Trophoblast cell (in vitro differentiated cells and primary cell): Measurements from ENCODE around the gene PAK4.
A peak's percentile ranks its signal among the peaks of the same experiment; 100 is the strongest.

Source experiments
- DNase-seq, 2 donors: peaks; one replicate each; pipeline ENCODE4 v3.0.0-alpha.2; 2016
- H2AFZ ChIP-seq: 2 replicates; pipeline ENCODE4 v1.6.1; 2013; ENCODE audit warnings: low read length, moderate library complexity, mild to moderate bottlenecking; ENCODE audit not compliant: insufficient read depth, poor library complexity
- H2AK5ac ChIP-seq: 2 replicates; pipeline ENCODE4 v1.6.1; 2013; ENCODE audit warnings: mild to moderate bottlenecking, low read length
- H2BK120ac ChIP-seq: 2 replicates; pipeline ENCODE4 v1.6.1; 2013; ENCODE audit warnings: low read length, mild to moderate bottlenecking, moderate library complexity; ENCODE audit not compliant: insufficient read depth, poor library complexity
- H2BK12ac ChIP-seq: 2 replicates; pipeline ENCODE4 v1.6.1; 2013; ENCODE audit warnings: mild to moderate bottlenecking, low read length, moderate library complexity
- H2BK5ac ChIP-seq: 2 replicates; pipeline ENCODE4 v1.6.1; 2013; ENCODE audit warnings: low read length, low read depth, moderate library complexity, mild to moderate bottlenecking; ENCODE audit not compliant: poor library complexity
- H3K14ac ChIP-seq: 2 replicates; pipeline ENCODE4 v1.6.1; 2013; ENCODE audit warnings: mild to moderate bottlenecking, low read length
- H3K18ac ChIP-seq: 2 replicates; pipeline ENCODE4 v1.6.1; 2013; ENCODE audit warnings: mild to moderate bottlenecking, low read length
- H3K23ac ChIP-seq: 2 replicates; pipeline ENCODE4 v1.6.1; 2013; ENCODE audit warnings: low read length
- H3K27ac ChIP-seq: 2 replicates; pipeline ENCODE4 v1.5.1; 2013; ENCODE audit warnings: low read depth, mild to moderate bottlenecking, inconsistent platforms, low read length, moderate library complexity
- H3K27me3 ChIP-seq: 2 replicates; pipeline ENCODE4 v1.6.1; 2013; ENCODE audit warnings: inconsistent platforms, mild to moderate bottlenecking, low read length, moderate library complexity; ENCODE audit not compliant: insufficient read depth
- H3K36me3 ChIP-seq, 2 experiments: 1 replicate in 1 of 2; 2 replicates in 1 of 2; pipeline ENCODE4 v1.6.1; 2013; ENCODE audit warnings: low read length in 2 of 2, mild to moderate bottlenecking in 2 of 2, moderate library complexity in 1 of 2; ENCODE audit not compliant: insufficient read depth in 2 of 2, control insufficient read depth in 1 of 2
- H3K4ac ChIP-seq: 2 replicates; pipeline ENCODE4 v1.6.1; 2013; ENCODE audit warnings: low read depth, mild to moderate bottlenecking, low read length, moderate library complexity
- H3K4me1 ChIP-seq, 2 experiments: 1 replicate in 1 of 2; 2 replicates in 1 of 2; pipeline ENCODE4 v1.6.1; 2013; ENCODE audit warnings: low read length in 2 of 2, mild to moderate bottlenecking in 2 of 2, moderate library complexity in 1 of 2; ENCODE audit not compliant: insufficient read depth in 2 of 2, control insufficient read depth in 1 of 2
- H3K4me2 ChIP-seq: 2 replicates; pipeline ENCODE4 v1.6.1; 2013; ENCODE audit warnings: inconsistent platforms, mild to moderate bottlenecking, low read length, moderate library complexity
- H3K4me3 ChIP-seq: 2 replicates; pipeline ENCODE4 v1.5.1; 2013; ENCODE audit warnings: mild to moderate bottlenecking, low read depth, low read length, inconsistent platforms
- H3K79me1 ChIP-seq: one replicate; pipeline ENCODE4 v1.6.1; 2013; ENCODE audit warnings: low read length
- H3K79me2 ChIP-seq: 2 replicates; pipeline ENCODE4 v1.6.1; 2013; ENCODE audit warnings: low read length, mild to moderate bottlenecking; ENCODE audit not compliant: control insufficient read depth, insufficient read depth, poor library complexity
- H3K9ac ChIP-seq: 2 replicates; pipeline ENCODE4 v1.6.1; 2013; ENCODE audit warnings: mild to moderate bottlenecking, low read length
- H3K9me3 ChIP-seq: 2 replicates; pipeline ENCODE4 v1.6.1; 2013; ENCODE audit warnings: low read depth, mild to moderate bottlenecking, control low read depth, inconsistent platforms, low read length; ENCODE audit not compliant: insufficient read depth
- H4K12ac ChIP-seq: 2 replicates; pipeline ENCODE4 v1.6.1; 2013; ENCODE audit warnings: low read depth, mild to moderate bottlenecking, low read length, moderate library complexity
- H4K8ac ChIP-seq: 2 replicates; pipeline ENCODE4 v1.6.1; 2013; ENCODE audit warnings: low read depth, mild to moderate bottlenecking, low read length, moderate library complexity
- H4K91ac ChIP-seq: one replicate; pipeline ENCODE4 v1.6.1; 2013; ENCODE audit warnings: low read depth, mild to moderate bottlenecking, low read length, moderate library complexity
- WGBS: extraction: QIAGEN DNeasy Blood & Tissue Kit; methylation state at CpG from one replicate; pipeline ENCODE4 v1.1.7; 2013; ENCODE audit warnings: missing lambda C conversion rate; ENCODE audit not compliant: insufficient read length, insufficient coverage; ENCODE audit errors: extremely low coverage; 5-methylcytosine and 5-hydroxymethylcytosine counted together

The PAK4 gene

GRCh38 chr19:39170386-39171231, 45.0 kb downstream of the PAK4 start:
- no peak for DNase-seq
- peaks cover 7% of the 10 kb centered on the region for H3K79me2 ChIP-seq
- no peak overlapping the region for H4K91ac ChIP-seq
- H3K23ac ChIP-seq = no peak overlapping the region
- no peak overlapping the region for H3K4me2 ChIP-seq
- H2BK120ac ChIP-seq = no peak overlapping the region
- no CpG with 5 or more reads among the region's 17 CpGs for WGBS
- H3K4me3 ChIP-seq = no peak overlapping the region
- peaks cover 18% of the 10 kb centered on the region for H3K79me1 ChIP-seq
- no peak overlapping the region for H3K27ac ChIP-seq
- H3K4ac ChIP-seq = no peak overlapping the region
- H3K4me1 ChIP-seq = peaks cover 19 to 21% of the 10 kb centered on the region in 2 experiments
- no peak overlapping the region for H3K14ac ChIP-seq
- H4K12ac ChIP-seq = no peak overlapping the region
- H2AFZ ChIP-seq = no peak overlapping the region
- peaks cover 3% of the 10 kb centered on the region for H3K9me3 ChIP-seq
- H2BK12ac ChIP-seq = peak overlapping the region; percentile 7
- no peak overlapping the region for H3K9ac ChIP-seq
- H4K8ac ChIP-seq = no peak overlapping the region
- peaks cover 57 to 60% of the 10 kb centered on the region in 2 experiments for H3K36me3 ChIP-seq
- no peak overlapping the region for H2AK5ac ChIP-seq
- no peaks in the 10 kb centered on the region for H3K27me3 ChIP-seq
- no peak overlapping the region for H2BK5ac ChIP-seq
- H3K18ac ChIP-seq = no peak overlapping the region

DNA sequence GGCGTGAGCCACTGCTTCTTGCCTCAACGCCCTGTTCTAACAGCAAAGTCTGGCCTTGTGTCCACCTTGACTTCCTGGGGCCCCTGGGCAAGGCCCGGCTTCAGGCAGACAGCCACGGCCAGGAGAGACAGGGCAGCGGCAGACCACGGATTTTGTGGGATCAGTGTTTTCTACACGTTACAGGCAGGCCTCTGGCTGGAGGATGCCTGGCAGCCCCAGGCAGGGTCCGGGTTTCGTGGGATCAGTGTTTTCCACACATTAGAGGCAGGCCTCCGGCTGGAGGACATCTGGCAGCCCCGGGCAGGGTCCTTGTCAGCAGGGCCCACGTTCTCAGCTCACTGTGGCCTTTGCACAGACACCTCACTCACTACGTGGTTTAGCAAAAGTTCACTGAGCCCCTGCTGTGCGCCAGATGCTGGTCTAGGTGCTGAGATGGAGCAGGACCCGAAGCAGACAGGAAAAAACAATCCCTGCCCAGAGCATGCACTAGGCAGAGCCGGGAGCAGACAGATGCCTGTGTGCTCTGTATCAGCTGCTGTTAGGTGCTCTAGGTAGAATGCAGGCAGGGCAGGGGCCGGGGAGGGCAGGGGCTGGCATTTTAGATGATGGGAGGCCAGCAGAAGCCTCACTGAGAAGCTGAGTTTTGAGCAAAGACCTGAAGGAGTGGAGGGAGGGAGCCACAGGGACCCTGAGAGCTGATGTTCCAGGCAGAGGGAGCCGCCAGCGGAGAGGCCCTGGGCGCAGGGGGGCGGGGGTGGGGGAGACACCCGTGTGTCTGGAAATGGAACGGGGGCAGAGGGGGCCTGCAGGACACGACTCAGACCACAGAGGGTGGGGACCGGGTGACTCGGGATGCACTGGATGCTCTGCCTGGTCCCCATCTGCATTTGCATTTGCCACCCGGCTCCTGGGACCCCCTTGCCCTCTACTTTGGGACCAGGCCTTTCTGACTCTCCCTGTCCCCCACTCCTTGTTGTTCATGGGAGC, 46.2 kb downstream of the PAK4 start:
- no peak overlapping the region for H2BK5ac ChIP-seq
- peaks cover 68 to 71% of the 10 kb centered on the region in 2 experiments for H3K36me3 ChIP-seq
- H3K4me3 ChIP-seq = no peak overlapping the region
- no peak overlapping the region for H3K18ac ChIP-seq
- no peak overlapping the region for H4K91ac ChIP-seq
- H2AK5ac ChIP-seq = no peak overlapping the region
- H3K4ac ChIP-seq = no peak overlapping the region
- H3K27me3 ChIP-seq = no peaks in the 10 kb centered on the region
- no peak overlapping the region for H3K27ac ChIP-seq
- H3K23ac ChIP-seq = no peak overlapping the region
- no peak overlapping the region for H3K4me2 ChIP-seq
- H2BK12ac ChIP-seq = no peak overlapping the region
- H3K79me1 ChIP-seq = peaks cover 13% of the 10 kb centered on the region
- peaks cover 16 to 17% of the 10 kb centered on the region in 2 experiments for H3K4me1 ChIP-seq
- H2BK120ac ChIP-seq = no peak overlapping the region
- DNase-seq = no peak
- peaks cover 3% of the 10 kb centered on the region for H3K9me3 ChIP-seq
- H4K8ac ChIP-seq = no peak overlapping the region
- no peak overlapping the region for H4K12ac ChIP-seq
- H2AFZ ChIP-seq = no peak overlapping the region
- H3K9ac ChIP-seq = no peak overlapping the region
- H3K79me2 ChIP-seq = peaks cover 7% of the 10 kb centered on the region
- no peak overlapping the region for H3K14ac ChIP-seq
- WGBS = no CpG with 5 or more reads among the region's 27 CpGs

DNA sequence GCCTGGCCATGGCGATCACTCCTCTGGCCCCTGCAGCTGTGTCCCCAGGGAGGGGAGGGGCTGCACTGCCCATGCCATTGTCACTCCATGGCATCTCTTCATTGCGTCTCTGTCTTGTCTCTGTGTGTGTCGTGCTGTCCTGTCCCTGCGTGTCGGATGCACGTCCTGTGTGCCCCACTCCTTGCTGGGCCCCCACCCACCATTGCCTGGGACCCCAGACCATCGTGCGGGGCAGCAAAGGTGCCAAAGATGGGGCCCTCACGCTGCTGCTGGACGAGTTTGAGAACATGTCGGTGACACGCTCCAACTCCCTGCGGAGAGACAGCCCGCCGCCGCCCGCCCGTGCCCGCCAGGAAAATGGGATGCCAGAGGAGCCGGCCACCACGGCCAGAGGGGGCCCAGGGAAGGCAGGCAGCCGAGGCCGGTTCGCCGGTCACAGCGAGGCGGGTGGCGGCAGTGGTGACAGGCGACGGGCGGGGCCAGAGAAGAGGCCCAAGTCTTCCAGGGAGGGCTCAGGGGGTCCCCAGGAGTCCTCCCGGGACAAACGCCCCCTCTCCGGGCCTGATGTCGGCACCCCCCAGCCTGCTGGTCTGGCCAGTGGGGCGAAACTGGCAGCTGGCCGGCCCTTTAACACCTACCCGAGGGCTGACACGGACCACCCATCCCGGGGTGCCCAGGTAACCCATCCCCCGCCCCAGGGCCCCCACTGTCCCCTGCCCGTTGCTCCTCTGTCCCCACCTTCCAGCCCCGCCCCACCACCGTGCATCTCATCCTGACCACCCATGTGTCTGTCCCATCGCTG, 47.3 kb downstream of the PAK4 start:
- H2BK5ac ChIP-seq = no peak overlapping the region
- no CpG with 5 or more reads among the region's 45 CpGs for WGBS
- H3K79me2 ChIP-seq = peaks cover under 1% of the 10 kb centered on the region
- H3K23ac ChIP-seq = no peak overlapping the region
- H2BK12ac ChIP-seq = no peak overlapping the region
- H3K9me3 ChIP-seq = peaks cover 3% of the 10 kb centered on the region
- H4K8ac ChIP-seq = no peak overlapping the region
- H3K36me3 ChIP-seq = peaks cover 80 to 81% of the 10 kb centered on the region in 2 experiments
- DNase-seq = no peak
- H4K12ac ChIP-seq = no peak overlapping the region
- no peak overlapping the region for H3K27ac ChIP-seq
- H3K27me3 ChIP-seq = no peaks in the 10 kb centered on the region
- no peak overlapping the region for H3K9ac ChIP-seq
- H3K4me3 ChIP-seq = no peak overlapping the region
- no peak overlapping the region for H2BK120ac ChIP-seq
- H2AK5ac ChIP-seq = no peak overlapping the region
- no peak overlapping the region for H3K14ac ChIP-seq
- peaks cover 3% of the 10 kb centered on the region for H3K79me1 ChIP-seq
- peak overlapping the region; percentile 26 for H3K18ac ChIP-seq
- H3K4ac ChIP-seq = no peak overlapping the region
- H2AFZ ChIP-seq = no peak overlapping the region
- H3K4me1 ChIP-seq = peaks cover 5% of the 10 kb centered on the region in 2 experiments
- no peak overlapping the region for H3K4me2 ChIP-seq
- no peak overlapping the region for H4K91ac ChIP-seq

DNA sequence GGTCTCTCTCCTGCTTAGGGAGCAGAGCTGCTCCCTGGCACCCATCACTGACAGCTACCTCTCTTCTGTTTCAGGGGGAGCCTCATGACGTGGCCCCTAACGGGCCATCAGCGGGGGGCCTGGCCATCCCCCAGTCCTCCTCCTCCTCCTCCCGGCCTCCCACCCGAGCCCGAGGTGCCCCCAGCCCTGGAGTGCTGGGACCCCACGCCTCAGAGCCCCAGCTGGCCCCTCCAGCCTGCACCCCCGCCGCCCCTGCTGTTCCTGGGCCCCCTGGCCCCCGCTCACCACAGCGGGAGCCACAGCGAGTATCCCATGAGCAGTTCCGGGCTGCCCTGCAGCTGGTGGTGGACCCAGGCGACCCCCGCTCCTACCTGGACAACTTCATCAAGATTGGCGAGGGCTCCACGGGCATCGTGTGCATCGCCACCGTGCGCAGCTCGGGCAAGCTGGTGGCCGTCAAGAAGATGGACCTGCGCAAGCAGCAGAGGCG, 48.0 kb downstream of the PAK4 start:
- DNase-seq = no peak
- Histone ChIP-seq H4K8ac (no peak overlapping the region), H4K12ac (no peak overlapping the region), H3K79me2 (no peaks in the 10 kb centered on the region), H3K23ac (no peak overlapping the region), H3K4ac (no peak overlapping the region), H2AK5ac (no peak overlapping the region), H3K9me3 (peaks cover 3% of the 10 kb centered on the region), H3K27ac (no peak overlapping the region), H3K79me1 (peaks cover 1% of the 10 kb centered on the region), H3K9ac (no peak overlapping the region), H2BK5ac (no peak overlapping the region), H3K4me3 (no peak overlapping the region), H3K4me2 (no peak overlapping the region), H2AFZ (no peak overlapping the region), H3K36me3 (peaks cover 84 to 86% of the 10 kb centered on the region in 2 experiments), H3K14ac (no peak overlapping the region), H3K18ac (no peak overlapping the region), H2BK12ac (no peak overlapping the region), H2BK120ac (no peak overlapping the region), H3K4me1 (peaks cover 0 to 3% of the 10 kb centered on the region in 2 experiments), H3K27me3 (no peaks in the 10 kb centered on the region), H4K91ac (no peak overlapping the region)
- no CpG with 5 or more reads among the region's 25 CpGs for WGBS
